HepG2 (cell line): ENCODE results near the gene PARN. TPM values are rescaled to one million over a fixed set of nuclear protein-coding genes. Genes with fewer than 3 reads are reported as not detected.

Experiments
- CBFB ChIP-seq: sonication (generic); formaldehyde crosslinking; IDR thresholded peaks from 2 replicates; pipeline ENCODE4 v1.4.0; 2020; ENCODE audit warnings: missing genetic modification reagents
- GLI4 ChIP-seq: sonication (generic); formaldehyde crosslinking; IDR thresholded peaks from 2 replicates; pipeline ENCODE4 v1.5.1; 2020; ENCODE audit warnings: missing genetic modification reagents, mild to moderate bottlenecking, moderate library complexity, borderline replicate concordance
- NFIB ChIP-seq: sonication (generic); formaldehyde crosslinking; IDR thresholded peaks from 2 replicates; pipeline ENCODE4 v1.9.0; 2021; ENCODE audit warnings: missing genetic modification reagents, mild to moderate bottlenecking, borderline replicate concordance
- SMAD3 ChIP-seq: sonication (generic); formaldehyde crosslinking; IDR thresholded peaks from 2 replicates; pipeline ENCODE4 v1.4.0; 2020; ENCODE audit warnings: missing genetic modification reagents
- WIZ ChIP-seq: sonication (generic); formaldehyde crosslinking; IDR thresholded peaks from 2 replicates; pipeline ENCODE4 v1.5.1; 2020; ENCODE audit warnings: mild to moderate bottlenecking, missing genetic modification reagents
- ZMYM3 ChIP-seq: sonication (generic); formaldehyde crosslinking; IDR thresholded peaks from 2 replicates; pipeline ENCODE4 v1.5.1; 2020; ENCODE audit warnings: mild to moderate bottlenecking, missing genetic modification reagents
- ZNF24 ChIP-seq: fragments of 450-650 bp; IDR thresholded peaks from 2 replicates; pipeline ENCODE4 v1.6.1; 2017; ENCODE audit warnings: antibody characterized with exemption, mild to moderate bottlenecking
- ZNF260 ChIP-seq: sonication (generic); formaldehyde crosslinking; IDR thresholded peaks from 2 replicates; pipeline ENCODE4 v1.4.0; 2020; ENCODE audit warnings: missing genetic modification reagents, low read depth, mild to moderate bottlenecking, borderline replicate concordance
- ZNF7 ChIP-seq: IDR thresholded peaks from 2 replicates; pipeline ENCODE4 v1.6.1; 2016; ENCODE audit warnings: missing biosample characterization, missing genetic modification reagents
- ZNF790 ChIP-seq: sonication (generic); formaldehyde crosslinking; IDR thresholded peaks from 2 replicates; pipeline ENCODE4 v1.8.0; 2022; ENCODE audit warnings: missing genetic modification reagents, mild to moderate bottlenecking, borderline replicate concordance
- polyA plus RNA-seq, 8 experiments: library from polyadenylated mRNA; depleted of rRNA in 3 of 8; stranded (reverse) in 7 of 8; unstranded in 1 of 8; fragments of >200 nt; fragmentation: Illumina TruSeq in 4 of 8; extraction: Trizol in 4 of 8; gene quantifications; 2 replicates each; pipeline versions ENCODE4 v1.2.1 to v1.2.3, GENCODE V29; 2011 to 2016; ENCODE audit warnings: low read depth in 4 of 8, missing spikeins in 1 of 8, mixed read lengths in 1 of 8; ENCODE audit not compliant: insufficient read depth in 1 of 8
- total RNA-seq, 5 experiments: library from RNA; depleted of rRNA; stranded (reverse); fragments of >200 nt; fragmentation: Illumina TruSeq; extraction: Trizol; gene quantifications; 2 replicates each; pipeline ENCODE4 v1.2.3, GENCODE V29; 2016; ENCODE audit warnings: low read depth in 1 of 5
- TF ChIP-seq, protein P1 (sequence below): IDR thresholded peaks from 2 replicates; pipeline ENCODE4 v1.6.1; 2016; ENCODE audit warnings: missing genetic modification reagents, missing compliant biosample characterization
- TF ChIP-seq, protein P2 (sequence below): sonication (generic); formaldehyde crosslinking; IDR thresholded peaks from 2 replicates; pipeline ENCODE4 v1.4.0; 2020; ENCODE audit warnings: missing genetic modification reagents
- TF ChIP-seq, protein P3 (sequence below): sonication (generic); formaldehyde crosslinking; IDR thresholded peaks from 2 replicates; pipeline ENCODE4 v1.8.0; 2022; ENCODE audit warnings: missing genetic modification reagents, mild to moderate bottlenecking, inconsistent platforms, borderline replicate concordance
- TF ChIP-seq, protein P4 (sequence below): sonication (generic); formaldehyde crosslinking; IDR thresholded peaks from 2 replicates; pipeline ENCODE4 v1.4.0; 2020; ENCODE audit warnings: missing genetic modification reagents
- TF ChIP-seq, protein P5 (sequence below): sonication (generic); formaldehyde crosslinking; IDR thresholded peaks from 2 replicates; pipeline ENCODE4 v1.8.0; 2022; ENCODE audit warnings: mild to moderate bottlenecking, missing genetic modification reagents, moderate library complexity
- TF ChIP-seq, protein P6 (sequence below): sonication (generic); formaldehyde crosslinking; IDR thresholded peaks from 2 replicates; pipeline ENCODE4 v1.4.0; 2020; ENCODE audit warnings: mild to moderate bottlenecking, missing genetic modification reagents

Gene PARN
- total and polyA plus RNA-seq, 2 of the 13 experiments (the other 11 are each of a cell fraction or from before 2014, with no cell fraction given) = 13.3 to 47.6 TPM

DNA sequence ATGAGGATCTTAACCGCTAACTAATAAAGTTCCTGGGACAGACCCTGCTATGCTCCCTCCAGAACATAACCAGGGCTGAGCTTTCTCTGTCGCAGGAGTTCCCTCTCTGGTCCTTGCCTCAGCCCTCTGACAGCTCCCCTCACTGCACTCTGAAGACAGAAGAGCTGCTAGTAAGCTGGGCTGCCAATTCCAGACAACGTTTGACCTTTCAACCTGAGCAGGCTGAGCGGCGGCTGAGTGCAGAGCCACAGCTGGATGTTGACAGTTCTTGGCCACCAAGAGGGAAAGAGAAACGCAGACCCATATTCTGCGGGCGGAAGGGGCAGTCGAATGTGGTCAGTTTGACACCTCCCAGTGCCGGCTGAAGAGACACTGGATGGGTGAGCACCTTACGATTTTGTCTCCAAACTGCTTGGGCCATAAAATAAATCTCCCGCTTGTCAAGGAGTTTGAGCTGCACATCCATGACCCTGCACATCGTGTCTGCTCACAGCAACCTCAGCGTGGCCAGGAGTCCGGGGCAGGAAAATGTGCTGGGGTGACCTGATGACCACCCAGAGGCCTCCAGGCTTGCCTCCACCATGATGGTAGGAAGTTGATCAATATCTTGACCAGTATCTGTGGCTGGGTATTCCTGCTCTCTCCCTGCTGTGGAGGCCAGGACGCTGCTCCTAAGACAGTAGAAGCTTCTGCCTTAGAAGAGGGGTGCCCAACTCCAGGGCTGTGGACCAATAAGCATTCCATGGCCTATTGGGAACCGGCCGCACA lies 209.2 kb downstream of the PARN start (continued):
- TF ChIP-seq, protein P1, sequence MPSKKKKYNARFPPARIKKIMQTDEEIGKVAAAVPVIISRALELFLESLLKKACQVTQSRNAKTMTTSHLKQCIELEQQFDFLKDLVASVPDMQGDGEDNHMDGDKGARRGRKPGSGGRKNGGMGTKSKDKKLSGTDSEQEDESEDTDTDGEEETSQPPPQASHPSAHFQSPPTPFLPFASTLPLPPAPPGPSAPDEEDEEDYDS (CRISPR knock-in tag) = peak; percentile 57
- TF ChIP-seq CBFB (CRISPR knock-in tag) = no peak
- TF ChIP-seq SMAD3 = no peak
- TF ChIP-seq ZMYM3 (CRISPR knock-in tag) = peak; percentile 96
- no peak for TF ChIP-seq ZNF260
- TF ChIP-seq NFIB (CRISPR knock-in tag) = no peak
- TF ChIP-seq, protein P2, sequence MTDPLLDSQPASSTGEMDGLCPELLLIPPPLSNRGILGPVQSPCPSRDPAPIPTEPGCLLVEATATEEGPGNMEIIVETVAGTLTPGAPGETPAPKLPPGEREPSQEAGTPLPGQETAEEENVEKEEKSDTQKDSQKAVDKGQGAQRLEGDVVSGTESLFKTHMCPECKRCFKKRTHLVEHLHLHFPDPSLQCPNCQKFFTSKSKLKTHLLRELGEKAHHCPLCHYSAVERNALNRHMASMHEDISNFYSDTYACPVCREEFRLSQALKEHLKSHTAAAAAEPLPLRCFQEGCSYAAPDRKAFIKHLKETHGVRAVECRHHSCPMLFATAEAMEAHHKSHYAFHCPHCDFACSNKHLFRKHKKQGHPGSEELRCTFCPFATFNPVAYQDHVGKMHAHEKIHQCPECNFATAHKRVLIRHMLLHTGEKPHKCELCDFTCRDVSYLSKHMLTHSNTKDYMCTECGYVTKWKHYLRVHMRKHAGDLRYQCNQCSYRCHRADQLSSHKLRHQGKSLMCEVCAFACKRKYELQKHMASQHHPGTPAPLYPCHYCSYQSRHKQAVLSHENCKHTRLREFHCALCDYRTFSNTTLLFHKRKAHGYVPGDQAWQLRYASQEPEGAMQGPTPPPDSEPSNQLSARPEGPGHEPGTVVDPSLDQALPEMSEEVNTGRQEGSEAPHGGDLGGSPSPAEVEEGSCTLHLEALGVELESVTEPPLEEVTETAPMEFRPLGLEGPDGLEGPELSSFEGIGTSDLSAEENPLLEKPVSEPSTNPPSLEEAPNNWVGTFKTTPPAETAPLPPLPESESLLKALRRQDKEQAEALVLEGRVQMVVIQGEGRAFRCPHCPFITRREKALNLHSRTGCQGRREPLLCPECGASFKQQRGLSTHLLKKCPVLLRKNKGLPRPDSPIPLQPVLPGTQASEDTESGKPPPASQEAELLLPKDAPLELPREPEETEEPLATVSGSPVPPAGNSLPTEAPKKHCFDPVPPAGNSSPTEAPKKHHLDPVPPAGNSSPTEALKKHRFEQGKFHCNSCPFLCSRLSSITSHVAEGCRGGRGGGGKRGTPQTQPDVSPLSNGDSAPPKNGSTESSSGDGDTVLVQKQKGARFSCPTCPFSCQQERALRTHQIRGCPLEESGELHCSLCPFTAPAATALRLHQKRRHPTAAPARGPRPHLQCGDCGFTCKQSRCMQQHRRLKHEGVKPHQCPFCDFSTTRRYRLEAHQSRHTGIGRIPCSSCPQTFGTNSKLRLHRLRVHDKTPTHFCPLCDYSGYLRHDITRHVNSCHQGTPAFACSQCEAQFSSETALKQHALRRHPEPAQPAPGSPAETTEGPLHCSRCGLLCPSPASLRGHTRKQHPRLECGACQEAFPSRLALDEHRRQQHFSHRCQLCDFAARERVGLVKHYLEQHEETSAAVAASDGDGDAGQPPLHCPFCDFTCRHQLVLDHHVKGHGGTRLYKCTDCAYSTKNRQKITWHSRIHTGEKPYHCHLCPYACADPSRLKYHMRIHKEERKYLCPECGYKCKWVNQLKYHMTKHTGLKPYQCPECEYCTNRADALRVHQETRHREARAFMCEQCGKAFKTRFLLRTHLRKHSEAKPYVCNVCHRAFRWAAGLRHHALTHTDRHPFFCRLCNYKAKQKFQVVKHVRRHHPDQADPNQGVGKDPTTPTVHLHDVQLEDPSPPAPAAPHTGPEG (CRISPR knock-in tag) = peak; percentile 45; the same call in 1 of the 2 replicates
- TF ChIP-seq ZNF24 = no peak
- no peak for TF ChIP-seq WIZ
- TF ChIP-seq, protein P3, sequence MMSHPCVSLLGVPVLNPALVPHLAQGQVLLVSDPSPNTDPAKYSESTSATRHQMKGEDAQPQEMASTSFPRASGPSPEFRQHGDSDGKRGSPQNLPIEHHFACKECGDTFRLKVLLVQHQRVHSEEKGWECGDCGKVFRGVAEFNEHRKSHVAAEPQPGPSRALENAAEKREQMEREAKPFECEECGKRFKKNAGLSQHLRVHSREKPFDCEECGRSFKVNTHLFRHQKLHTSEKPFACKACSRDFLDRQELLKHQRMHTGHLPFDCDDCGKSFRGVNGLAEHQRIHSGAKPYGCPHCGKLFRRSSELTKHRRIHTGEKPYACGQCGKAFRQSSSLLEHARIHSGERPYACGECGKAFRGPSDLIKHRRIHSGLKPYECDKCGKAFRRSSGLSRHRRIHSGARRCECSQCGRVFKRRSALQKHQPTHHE (CRISPR knock-in tag) = 0 out of 2 replicates have a peak, but pooled peaks have one; percentile 39
- TF ChIP-seq, protein P4, sequence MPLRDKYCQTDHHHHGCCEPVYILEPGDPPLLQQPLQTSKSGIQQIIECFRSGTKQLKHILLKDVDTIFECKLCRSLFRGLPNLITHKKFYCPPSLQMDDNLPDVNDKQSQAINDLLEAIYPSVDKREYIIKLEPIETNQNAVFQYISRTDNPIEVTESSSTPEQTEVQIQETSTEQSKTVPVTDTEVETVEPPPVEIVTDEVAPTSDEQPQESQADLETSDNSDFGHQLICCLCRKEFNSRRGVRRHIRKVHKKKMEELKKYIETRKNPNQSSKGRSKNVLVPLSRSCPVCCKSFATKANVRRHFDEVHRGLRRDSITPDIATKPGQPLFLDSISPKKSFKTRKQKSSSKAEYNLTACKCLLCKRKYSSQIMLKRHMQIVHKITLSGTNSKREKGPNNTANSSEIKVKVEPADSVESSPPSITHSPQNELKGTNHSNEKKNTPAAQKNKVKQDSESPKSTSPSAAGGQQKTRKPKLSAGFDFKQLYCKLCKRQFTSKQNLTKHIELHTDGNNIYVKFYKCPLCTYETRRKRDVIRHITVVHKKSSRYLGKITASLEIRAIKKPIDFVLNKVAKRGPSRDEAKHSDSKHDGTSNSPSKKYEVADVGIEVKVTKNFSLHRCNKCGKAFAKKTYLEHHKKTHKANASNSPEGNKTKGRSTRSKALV (CRISPR knock-in tag) = 0 out of 2 replicates have a peak, but pooled peaks have one; percentile 22
- TF ChIP-seq, protein P5, sequence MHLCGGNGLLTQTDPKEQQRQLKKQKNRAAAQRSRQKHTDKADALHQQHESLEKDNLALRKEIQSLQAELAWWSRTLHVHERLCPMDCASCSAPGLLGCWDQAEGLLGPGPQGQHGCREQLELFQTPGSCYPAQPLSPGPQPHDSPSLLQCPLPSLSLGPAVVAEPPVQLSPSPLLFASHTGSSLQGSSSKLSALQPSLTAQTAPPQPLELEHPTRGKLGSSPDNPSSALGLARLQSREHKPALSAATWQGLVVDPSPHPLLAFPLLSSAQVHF (CRISPR knock-in tag) = no peak
- TF ChIP-seq ZNF7 (CRISPR knock-in tag) = no peak
- TF ChIP-seq, protein P6, sequence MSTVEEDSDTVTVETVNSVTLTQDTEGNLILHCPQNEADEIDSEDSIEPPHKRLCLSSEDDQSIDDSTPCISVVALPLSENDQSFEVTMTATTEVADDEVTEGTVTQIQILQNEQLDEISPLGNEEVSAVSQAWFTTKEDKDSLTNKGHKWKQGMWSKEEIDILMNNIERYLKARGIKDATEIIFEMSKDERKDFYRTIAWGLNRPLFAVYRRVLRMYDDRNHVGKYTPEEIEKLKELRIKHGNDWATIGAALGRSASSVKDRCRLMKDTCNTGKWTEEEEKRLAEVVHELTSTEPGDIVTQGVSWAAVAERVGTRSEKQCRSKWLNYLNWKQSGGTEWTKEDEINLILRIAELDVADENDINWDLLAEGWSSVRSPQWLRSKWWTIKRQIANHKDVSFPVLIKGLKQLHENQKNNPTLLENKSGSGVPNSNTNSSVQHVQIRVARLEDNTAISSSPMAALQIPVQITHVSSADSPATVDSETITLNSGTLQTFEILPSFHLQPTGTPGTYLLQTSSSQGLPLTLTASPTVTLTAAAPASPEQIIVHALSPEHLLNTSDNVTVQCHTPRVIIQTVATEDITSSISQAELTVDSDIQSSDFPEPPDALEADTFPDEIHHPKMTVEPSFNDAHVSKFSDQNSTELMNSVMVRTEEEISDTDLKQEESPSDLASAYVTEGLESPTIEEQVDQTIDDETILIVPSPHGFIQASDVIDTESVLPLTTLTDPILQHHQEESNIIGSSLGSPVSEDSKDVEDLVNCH (CRISPR knock-in tag) = no peak
- no peak for TF ChIP-seq ZNF790 (CRISPR knock-in tag)
- no peak for TF ChIP-seq GLI4 (CRISPR knock-in tag)
